Transverse colon (tissue), 3 donors: ENCODE data around the gene HMGN5.

Source experiments
- POLR2A ChIP-seq: fragments of 450-650 bp; IDR thresholded peaks from one replicate; pipeline ENCODE4 v1.6.1; 2016; ENCODE audit warnings: antibody characterized with exemption, mild to moderate bottlenecking, moderate library complexity
- TF ChIP-seq, protein P1 (sequence below), 5 experiments: fragments of 200-600 bp in 3 of 5; fragments of 450-650 bp in 2 of 5; sonication (generic) in 3 of 5; IDR thresholded peaks; 1 replicate in 2 of 5; 2 replicates in 3 of 5; pipeline ENCODE4 v1.5.1; 2016 to 2017; ENCODE audit warnings: antibody characterized with exemption in 5 of 5, inconsistent platforms in 3 of 5, mild to moderate bottlenecking in 2 of 5, moderate library complexity in 1 of 5

DNA sequence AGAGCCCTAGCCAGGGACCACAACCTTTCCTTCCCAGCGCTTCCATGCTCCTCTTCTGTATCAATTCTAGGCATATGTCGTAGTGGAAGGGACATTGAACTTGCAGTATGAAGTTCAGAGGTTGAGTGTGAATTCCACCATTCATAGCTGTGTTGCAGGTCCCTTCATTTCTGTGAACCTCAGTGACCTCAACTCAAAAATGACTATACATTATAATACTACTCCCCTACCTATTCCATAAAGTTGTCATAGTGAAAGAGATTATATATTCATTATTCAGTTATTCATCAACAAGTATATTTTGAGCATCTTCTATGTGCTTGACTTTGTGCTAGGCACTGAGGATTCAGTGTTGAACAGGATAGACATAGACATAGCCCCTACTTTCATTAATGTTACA, 28.2 kb upstream of the HMGN5 start:
- TF ChIP-seq, protein P1, sequence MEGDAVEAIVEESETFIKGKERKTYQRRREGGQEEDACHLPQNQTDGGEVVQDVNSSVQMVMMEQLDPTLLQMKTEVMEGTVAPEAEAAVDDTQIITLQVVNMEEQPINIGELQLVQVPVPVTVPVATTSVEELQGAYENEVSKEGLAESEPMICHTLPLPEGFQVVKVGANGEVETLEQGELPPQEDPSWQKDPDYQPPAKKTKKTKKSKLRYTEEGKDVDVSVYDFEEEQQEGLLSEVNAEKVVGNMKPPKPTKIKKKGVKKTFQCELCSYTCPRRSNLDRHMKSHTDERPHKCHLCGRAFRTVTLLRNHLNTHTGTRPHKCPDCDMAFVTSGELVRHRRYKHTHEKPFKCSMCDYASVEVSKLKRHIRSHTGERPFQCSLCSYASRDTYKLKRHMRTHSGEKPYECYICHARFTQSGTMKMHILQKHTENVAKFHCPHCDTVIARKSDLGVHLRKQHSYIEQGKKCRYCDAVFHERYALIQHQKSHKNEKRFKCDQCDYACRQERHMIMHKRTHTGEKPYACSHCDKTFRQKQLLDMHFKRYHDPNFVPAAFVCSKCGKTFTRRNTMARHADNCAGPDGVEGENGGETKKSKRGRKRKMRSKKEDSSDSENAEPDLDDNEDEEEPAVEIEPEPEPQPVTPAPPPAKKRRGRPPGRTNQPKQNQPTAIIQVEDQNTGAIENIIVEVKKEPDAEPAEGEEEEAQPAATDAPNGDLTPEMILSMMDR (IDR thresholded peaks at IDR 0.05), result no peak
- TF ChIP-seq POLR2A, result no peak
